T-helper 1 cell treated with Interleukin-12 subunit alpha and Interleukin-12 subunit beta and Interleukin-4 antibody, amounts not matched to agents 30 ng/mL and 1 ng/mL, for 36 hours (primary cell): ENCODE data around the gene IGF2R. TPM values are rescaled to one million over a fixed set of nuclear protein-coding genes. Genes with fewer than 3 reads are reported as not detected.
"Not testable (repeated sequence)": the region's sequence is repeated elsewhere in the genome, so short reads cannot be mapped to it uniquely, and the experiment has no call there.

Experiments used
- intact Hi-C: fragments of 100-400 bp; cut with micrococcal nuclease; formaldehyde crosslinking; loops from one replicate; pipeline ENCODE4 v1.15.1; 2024
- total RNA-seq: library from RNA; stranded (reverse); gene quantifications from 2 replicates; pipeline ENCODE4 v1.2.3, GENCODE V29; 2022

The IGF2R gene
- total RNA-seq, 1 donor from 2014 or later = 95.3 TPM

GRCh38 chr6:159992366-159992765 lies 23.5 kb downstream of the IGF2R start:
- intact Hi-C loops = no loop called here

- intact Hi-C loops = loop anchor here (2.0 kb wide), 1 partner anchor 19 kb away; no protein-coding TSS in a partner anchor
Measured at GRCh38 chr6:159995405-159995804, 26.5 kb downstream of the IGF2R start.

GRCh38 chr6:159996087-159996622 lies 27.3 kb downstream of the IGF2R start:
- intact Hi-C loops = no loop called here

- intact Hi-C loops = no loop called here
Measured at GRCh38 chr6:159996626-159997497, 28.0 kb downstream of the IGF2R start.

- intact Hi-C loops = loop anchor here (2.0 kb wide), 1 partner anchor 13 kb away; no protein-coding TSS in a partner anchor
Measured at GRCh38 chr6:159997498-159998101, 28.7 kb downstream of the IGF2R start.

GRCh38 chr6:159998538-159998937 lies 29.7 kb downstream of the IGF2R start:
- intact Hi-C loops = loop anchor here (2.0 kb wide), 1 partner anchor 14 kb away; no protein-coding TSS in a partner anchor

GRCh38 chr6:159999240-159999671 lies 30.4 kb downstream of the IGF2R start:
- intact Hi-C loops = loop anchor here (2.0 kb wide), 1 partner anchor 14 kb away; no protein-coding TSS in a partner anchor

GRCh38 chr6:160000280-160000704 lies 31.4 kb downstream of the IGF2R start:
- intact Hi-C loops = no loop called here

- intact Hi-C loops = not testable (repeated sequence)
Measured at GRCh38 chr6:160000893-160001427, 32.1 kb downstream of the IGF2R start.

- intact Hi-C loops = no loop called here
Measured at GRCh38 chr6:160002882-160003281, 34.0 kb downstream of the IGF2R start.

GRCh38 chr6:160004018-160004417 lies 35.1 kb downstream of the IGF2R start:
- intact Hi-C loops = no loop called here

- intact Hi-C loops = no loop called here
Measured at GRCh38 chr6:160004419-160005175, 35.7 kb downstream of the IGF2R start.

- intact Hi-C loops = no loop called here
Measured at GRCh38 chr6:160005211-160005610, 36.3 kb downstream of the IGF2R start.

- intact Hi-C loops = no loop called here
Measured at GRCh38 chr6:160005861-160006540, 37.1 kb downstream of the IGF2R start.

GRCh38 chr6:160007145-160007544 lies 38.3 kb downstream of the IGF2R start:
- intact Hi-C loops = no loop called here

GRCh38 chr6:160007611-160008010 lies 38.7 kb downstream of the IGF2R start:
- intact Hi-C loops = no loop called here

- intact Hi-C loops = no loop called here
Measured at GRCh38 chr6:160010067-160010466, 41.2 kb downstream of the IGF2R start.

GRCh38 chr6:160013987-160014868 lies 45.3 kb downstream of the IGF2R start:
- intact Hi-C loops = loop anchor here (1.0 to 2.0 kb wide), 2 partner anchors 8 to 19 kb away; no protein-coding TSS in a partner anchor

GRCh38 chr6:160014869-160015182 lies 45.9 kb downstream of the IGF2R start:
- intact Hi-C loops = loop anchor here (1.0 to 2.0 kb wide), 2 partner anchors 7 to 20 kb away; no protein-coding TSS in a partner anchor
